Neural progenitor cell (in vitro differentiated cells): ENCODE data around the gene KANK2. TPM values are rescaled to one million over a fixed set of nuclear protein-coding genes. Genes with fewer than 3 reads are reported as not detected.
"Not testable (repeated sequence)": the region's sequence is repeated elsewhere in the genome, so short reads cannot be mapped to it uniquely, and the experiment has no call there.

Experiments
- DNase-seq: peaks from one replicate; pipeline ENCODE4 v3.0.0-alpha.2; 2016; ENCODE audit warnings: low spot score
- H2AFZ ChIP-seq: fragments of 200-600 bp; sonication (generic); replicated peaks from 2 replicates; pipeline ENCODE4 v1.6.1; 2016; ENCODE audit warnings: antibody characterized with exemption
- H3F3A ChIP-seq: fragments of 200-600 bp; sonication (generic); 2 replicates; pipeline ENCODE4 v1.6.1; 2016; ENCODE audit warnings: antibody characterized with exemption, low read depth
- H3K27ac ChIP-seq: fragments of 200-600 bp; sonication (generic); 2 replicates; pipeline ENCODE4 v1.5.1; 2016; ENCODE audit warnings: mild to moderate bottlenecking
- H3K27me3 ChIP-seq: fragments of 200-600 bp; sonication (generic); 2 replicates; pipeline ENCODE4 v1.6.1; 2016; ENCODE audit warnings: mild to moderate bottlenecking, moderate library complexity
- H3K36me3 ChIP-seq: fragments of 200-600 bp; sonication (generic); 2 replicates; pipeline ENCODE4 v1.5.1; 2016
- H3K4me1 ChIP-seq: fragments of 200-600 bp; sonication (generic); 2 replicates; pipeline ENCODE4 v1.6.1; 2016; ENCODE audit warnings: mixed run types
- H3K4me2 ChIP-seq: fragments of 200-600 bp; sonication (generic); 2 replicates; pipeline ENCODE4 v1.6.1; 2016
- H3K4me3 ChIP-seq: fragments of 200-600 bp; sonication (generic); 2 replicates; pipeline ENCODE4 v1.5.1; 2016
- H3K79me2 ChIP-seq: fragments of 200-600 bp; sonication (generic); 2 replicates; pipeline ENCODE4 v1.6.1; 2016; ENCODE audit warnings: low read depth
- H3K9ac ChIP-seq: fragments of 200-600 bp; sonication (generic); 2 replicates; pipeline ENCODE4 v1.6.1; 2016
- H3K9me3 ChIP-seq: fragments of 200-600 bp; sonication (generic); 2 replicates; pipeline ENCODE4 v1.5.1; 2016; ENCODE audit warnings: low read depth
- H4K20me1 ChIP-seq: fragments of 200-600 bp; sonication (generic); 2 replicates; pipeline ENCODE4 v1.6.1; 2016; ENCODE audit warnings: low read depth
- H3K27ac Mint-ChIP-seq: 3 replicates; pipeline ENCODE4 v1.8.0; 2021; ENCODE audit warnings: mixed read lengths
- H3K27me3 Mint-ChIP-seq: 2 replicates; pipeline ENCODE4 v1.8.0; 2022; ENCODE audit warnings: low read depth, mild to moderate bottlenecking, inconsistent platforms, moderate library complexity, mixed read lengths; ENCODE audit not compliant: insufficient read depth
- H3K36me3 Mint-ChIP-seq: 3 replicates; pipeline ENCODE4 v1.8.0; 2021; ENCODE audit warnings: mixed read lengths
- H3K4me1 Mint-ChIP-seq: 3 replicates; pipeline ENCODE4 v1.8.0; 2021; ENCODE audit warnings: mixed read lengths
- H3K4me3 Mint-ChIP-seq: 3 replicates; pipeline ENCODE4 v1.8.0; 2021; ENCODE audit warnings: mild to moderate bottlenecking, moderate library complexity, mixed read lengths
- H3K9me3 Mint-ChIP-seq: 3 replicates; pipeline ENCODE4 v1.8.0; 2020; ENCODE audit warnings: mixed read lengths
- CTCF ChIP-seq: fragments of 200-600 bp; sonication (generic); IDR thresholded peaks from 2 replicates; pipeline ENCODE4 v1.5.1; 2017; ENCODE audit warnings: antibody characterized with exemption, mild to moderate bottlenecking
- EZH2 ChIP-seq: fragments of 200-600 bp; sonication (generic); IDR thresholded peaks from 2 replicates; pipeline ENCODE4 v1.6.1; 2017; ENCODE audit warnings: antibody characterized with exemption, mild to moderate bottlenecking, moderate library complexity
- EZH2phosphoT487 ChIP-seq: fragments of 200-600 bp; sonication (generic); IDR thresholded peaks from 2 replicates; pipeline ENCODE4 v1.6.1; 2017; ENCODE audit warnings: antibody characterized with exemption
- total RNA-seq: library from RNA; depleted of rRNA; stranded (reverse); fragments of >200 nt; gene quantifications from 2 replicates; pipeline ENCODE4 v1.2.3, GENCODE V29; 2015; ENCODE audit warnings: low replicate concordance

The KANK2 gene
- total RNA-seq, 1 donor from 2014 or later = 17.5 TPM

DNA sequence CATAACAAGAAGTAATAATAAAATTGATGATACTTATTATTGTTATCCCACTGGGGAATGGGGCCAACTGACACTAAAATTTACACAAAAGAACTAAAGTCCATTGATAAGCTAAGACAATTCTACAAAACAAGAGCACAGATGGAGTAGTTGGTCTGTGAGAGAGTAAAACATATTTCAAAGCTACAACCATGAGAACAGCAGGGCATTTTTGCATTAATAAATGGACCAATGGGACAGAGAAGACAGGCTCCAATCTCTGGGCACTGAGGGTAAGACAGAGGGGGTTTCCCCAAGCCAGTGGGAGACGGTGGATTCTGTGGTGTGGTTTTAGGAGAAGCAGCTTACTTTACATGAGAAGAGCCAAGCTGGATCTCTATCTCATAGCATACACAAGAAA lies 14.4 kb downstream of the KANK2 start:
- TF ChIP-seq EZH2 = no peak
- TF ChIP-seq EZH2phosphoT487 = no peak
- TF ChIP-seq CTCF = no peak
- Mint-ChIP-seq H3K36me3 (peaks cover 12% of the 10 kb centered on the region), H3K27ac (no peak overlapping the region), H3K4me3 (no peak overlapping the region), H3K9me3 (no peaks in the 10 kb centered on the region), H3K27me3 (no peaks in the 10 kb centered on the region), H3K4me1 (peaks cover 4% of the 10 kb centered on the region)
- Histone ChIP-seq H3K4me2 (no peak overlapping the region), H3K9me3 (no peaks in the 10 kb centered on the region), H3K27ac (no peak overlapping the region), H3K27me3 (no peaks in the 10 kb centered on the region), H3K9ac (no peak overlapping the region), H3K4me1 (no peaks in the 10 kb centered on the region), H3K36me3 (no peaks in the 10 kb centered on the region), H2AFZ (no peak overlapping the region), H4K20me1 (no peaks in the 10 kb centered on the region), H3K4me3 (no peak overlapping the region), H3K79me2 (no peaks in the 10 kb centered on the region), H3F3A (no peaks in the 10 kb centered on the region)
- no peak for DNase-seq

GRCh38 chr19:11181488-11181887 lies 15.9 kb downstream of the KANK2 start:
- no peaks in the 10 kb centered on the region for H3K27me3 ChIP-seq
- H3K4me3 ChIP-seq = no peak overlapping the region
- H3K9me3 ChIP-seq = no peaks in the 10 kb centered on the region
- H3K4me1 ChIP-seq = no peaks in the 10 kb centered on the region
- no peaks in the 10 kb centered on the region for H3K4me1 Mint-ChIP-seq
- no peak overlapping the region for H3K27ac ChIP-seq
- DNase-seq = no peak
- H4K20me1 ChIP-seq = no peaks in the 10 kb centered on the region
- H3K27ac Mint-ChIP-seq = no peak overlapping the region
- no peaks in the 10 kb centered on the region for H3K36me3 ChIP-seq
- no peaks in the 10 kb centered on the region for H3F3A ChIP-seq
- TF ChIP-seq CTCF (no peak), EZH2phosphoT487 (no peak), EZH2 (no peak)
- H2AFZ ChIP-seq = no peak overlapping the region
- peaks cover 10% of the 10 kb centered on the region for H3K36me3 Mint-ChIP-seq
- no peaks in the 10 kb centered on the region for H3K79me2 ChIP-seq
- peaks cover 2% of the 10 kb centered on the region for H3K27me3 Mint-ChIP-seq
- no peak overlapping the region for H3K9ac ChIP-seq
- H3K4me3 Mint-ChIP-seq = no peak overlapping the region
- H3K9me3 Mint-ChIP-seq = no peaks in the 10 kb centered on the region
- H3K4me2 ChIP-seq = no peak overlapping the region

- not testable (repeated sequence) for H3K27ac Mint-ChIP-seq, H2AFZ ChIP-seq, H4K20me1 ChIP-seq, H3K36me3 Mint-ChIP-seq, H3K4me3 ChIP-seq, H3K27me3 ChIP-seq, H3K4me1 Mint-ChIP-seq, H3K9ac ChIP-seq, H3K9me3 ChIP-seq, H3F3A ChIP-seq, H3K36me3 ChIP-seq, H3K27ac ChIP-seq, H3K4me1 ChIP-seq, H3K4me3 Mint-ChIP-seq, H3K27me3 Mint-ChIP-seq, H3K9me3 Mint-ChIP-seq, H3K79me2 ChIP-seq, H3K4me2 ChIP-seq, DNase-seq
Measured at GRCh38 chr19:11180975-11181374, 16.4 kb downstream of the KANK2 start.

DNA sequence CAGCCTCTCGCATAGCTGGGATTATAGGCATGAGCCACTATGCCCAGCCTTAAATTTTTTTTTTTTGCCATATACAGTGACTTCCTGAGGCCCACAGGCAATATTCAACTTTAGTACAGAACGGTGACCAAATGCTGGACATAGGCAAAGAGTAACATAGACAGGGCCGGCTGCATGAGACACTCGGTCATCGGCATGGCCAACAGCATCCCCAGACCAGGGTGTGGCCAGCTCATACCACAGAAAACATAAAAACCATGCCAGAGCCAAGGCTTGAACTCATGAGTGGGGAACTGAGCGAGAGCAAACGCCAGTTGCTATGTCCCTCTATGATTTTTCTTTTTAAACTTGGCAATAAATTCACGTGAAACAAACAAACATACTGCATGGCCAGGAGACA lies 17.0 kb downstream of the KANK2 start:
- Histone ChIP-seq H3K4me1 (no peaks in the 10 kb centered on the region), H2AFZ (no peak overlapping the region), H3F3A (no peaks in the 10 kb centered on the region), H3K27me3 (no peaks in the 10 kb centered on the region), H3K4me3 (no peak overlapping the region), H3K27ac (no peak overlapping the region), H3K9me3 (no peaks in the 10 kb centered on the region), H3K4me2 (no peak overlapping the region), H3K36me3 (no peaks in the 10 kb centered on the region), H3K79me2 (no peaks in the 10 kb centered on the region), H3K9ac (no peak overlapping the region), H4K20me1 (no peaks in the 10 kb centered on the region)
- Mint-ChIP-seq H3K27ac (peak overlapping the region; percentile 53), H3K36me3 (peaks cover 9% of the 10 kb centered on the region), H3K4me3 (no peak overlapping the region), H3K9me3 (no peaks in the 10 kb centered on the region), H3K4me1 (no peaks in the 10 kb centered on the region), H3K27me3 (peaks cover 4% of the 10 kb centered on the region)
- no peak for DNase-seq
- no peak for TF ChIP-seq EZH2phosphoT487
- no peak for TF ChIP-seq EZH2
- no peak for TF ChIP-seq CTCF
